HG02938 (cell line): ENCODE data around the gene TMEM117.

Experiments used
- ATAC-seq: cut with Tn5 transposase; IDR thresholded peaks from one replicate; pipeline ENCODE4 v1.9.1; 2021; ENCODE audit warnings: mild to moderate bottlenecking, moderate library complexity; ENCODE audit not compliant: unreplicated experiment

TMEM117 gene

GRCh38 chr12:43883748-43884147 is 47.9 kb downstream of the TMEM117 start:
- no peak for ATAC-seq

- no peak for ATAC-seq
Measured at GRCh38 chr12:43884683-43885410, 49.0 kb downstream of the TMEM117 start.

GRCh38 chr12:43887397-43887796 is 51.5 kb downstream of the TMEM117 start:
- no peak for ATAC-seq

GRCh38 chr12:43891856-43892574 is 56.1 kb downstream of the TMEM117 start:
- ATAC-seq: no peak

GRCh38 chr12:43893670-43894069 is 57.8 kb downstream of the TMEM117 start:
- ATAC-seq: no peak

GRCh38 chr12:43895580-43896206 is 59.8 kb downstream of the TMEM117 start:
- ATAC-seq: no peak

GRCh38 chr12:43896496-43896895 is 60.6 kb downstream of the TMEM117 start:
- ATAC-seq: no peak

- ATAC-seq: no peak
Measured at GRCh38 chr12:43898474-43898873, 62.6 kb downstream of the TMEM117 start.

- no peak for ATAC-seq
Measured at GRCh38 chr12:43899574-43899973, 63.7 kb downstream of the TMEM117 start.

GRCh38 chr12:43903686-43904085 is 67.8 kb downstream of the TMEM117 start:
- no peak for ATAC-seq

- ATAC-seq: no peak
Measured at GRCh38 chr12:43912859-43913258, 77.0 kb downstream of the TMEM117 start.

GRCh38 chr12:43914391-43914790 is 78.5 kb downstream of the TMEM117 start:
- no peak for ATAC-seq

- no peak for ATAC-seq
Measured at GRCh38 chr12:43914923-43915468, 79.1 kb downstream of the TMEM117 start.

- ATAC-seq: no peak
Measured at GRCh38 chr12:43917896-43918295, 82.0 kb downstream of the TMEM117 start.

GRCh38 chr12:43921666-43922337 is 85.9 kb downstream of the TMEM117 start:
- ATAC-seq: no peak

GRCh38 chr12:43930032-43930431 is 94.2 kb downstream of the TMEM117 start:
- ATAC-seq: no peak

- no peak for ATAC-seq
Measured at GRCh38 chr12:43931187-43931586, 95.3 kb downstream of the TMEM117 start.

- no peak for ATAC-seq
Measured at GRCh38 chr12:43935581-43935980, 99.7 kb downstream of the TMEM117 start.

GRCh38 chr12:43937947-43938346 is 102.1 kb downstream of the TMEM117 start:
- ATAC-seq: no peak

- no peak for ATAC-seq
Measured at GRCh38 chr12:43942379-43942778, 106.5 kb downstream of the TMEM117 start.

GRCh38 chr12:43945983-43946382 is 110.1 kb downstream of the TMEM117 start:
- ATAC-seq: no peak
